NB4 (cell line): ENCODE measurements around the gene RAET1E.

Experiments
- CTCF ChIP-seq: IDR thresholded peaks from one replicate; pipeline ENCODE4 v1.5.1; 2012; ENCODE audit warnings: low read depth, low read length
- MAX ChIP-seq: IDR thresholded peaks from 2 replicates; pipeline ENCODE4 v1.6.1; 2011; ENCODE audit warnings: low read depth, low read length
- MYC ChIP-seq: IDR thresholded peaks from 2 replicates; pipeline ENCODE4 v1.6.1; 2011; ENCODE audit warnings: low read depth, low read length
- POLR2A ChIP-seq: IDR thresholded peaks from 2 replicates; pipeline ENCODE4 v1.6.1; 2011; ENCODE audit warnings: mild to moderate bottlenecking; ENCODE audit not compliant: insufficient read length; ENCODE audit errors: extremely low read depth

GRCh38 chr6:149859368-149859767 is 38.5 kb downstream of the RAET1E start:
- TF ChIP-seq CTCF = no peak
- TF ChIP-seq POLR2A = no peak
- no peak for TF ChIP-seq MAX
- no peak for TF ChIP-seq MYC
